Activated CD8-positive, alpha-beta memory T cell treated with anti-CD3 and anti-CD28 coated beads, Interleukin-2, amount 50 U/mL, for 24 hours (primary cell): ENCODE data around the gene REC114.
"Not testable (repeated sequence)": the region's sequence is repeated elsewhere in the genome, so short reads cannot be mapped to it uniquely, and the experiment has no call there.

Experiments used
- DNase-seq: peaks from one replicate; pipeline ENCODE4 v3.0.0-alpha.2; 2020; ENCODE audit errors: extremely low read depth

REC114 gene

GRCh38 chr15:73442968-73443367 lies at the start of gene REC114:
TSS of gene REC114 (plus strand) at chr15:73443164. CDS start at chr15:73443186, 22 bp downstream.
- DNase-seq: no peak

GRCh38 chr15:73393336-73393735 lies 49.6 kb upstream of the REC114 start:
- no peak for DNase-seq

GRCh38 chr15:73394782-73395181 lies 48.2 kb upstream of the REC114 start:
- DNase-seq: no peak

- DNase-seq: no peak
These were observed 47.3 kb upstream of the REC114 start for GRCh38 chr15:73395671-73396070.

GRCh38 chr15:73397461-73397860 lies 45.5 kb upstream of the REC114 start:
- DNase-seq: no peak

- no peak for DNase-seq
These were observed 44.1 kb upstream of the REC114 start for GRCh38 chr15:73398861-73399260.

GRCh38 chr15:73400222-73400621 lies 42.7 kb upstream of the REC114 start:
- DNase-seq: not testable (repeated sequence)

- DNase-seq: no peak
These were observed 39.8 kb upstream of the REC114 start for GRCh38 chr15:73403171-73403570.

GRCh38 chr15:73414876-73415275 lies 28.1 kb upstream of the REC114 start:
- DNase-seq: no peak

- DNase-seq: no peak
These were observed 18.5 kb upstream of the REC114 start for GRCh38 chr15:73424506-73424905.

- no peak for DNase-seq
These were observed 17.5 kb upstream of the REC114 start for GRCh38 chr15:73425510-73425909.

GRCh38 chr15:73426323-73426994 lies 16.5 kb upstream of the REC114 start:
- DNase-seq: no peak

- not testable (repeated sequence) for DNase-seq
These were observed 11.6 kb upstream of the REC114 start for GRCh38 chr15:73431329-73431728.

- no peak for DNase-seq
These were observed 9.1 kb upstream of the REC114 start for GRCh38 chr15:73433873-73434272.

- DNase-seq: no peak
These were observed 6.4 kb upstream of the REC114 start for GRCh38 chr15:73436613-73437012.

GRCh38 chr15:73437543-73438109 lies 5.3 kb upstream of the REC114 start:
- DNase-seq: no peak

- no peak for DNase-seq
These were observed 4.3 kb upstream of the REC114 start for GRCh38 chr15:73438651-73439050.

GRCh38 chr15:73440571-73440970 lies 2.4 kb upstream of the REC114 start:
- DNase-seq: no peak

GRCh38 chr15:73442421-73442820 lies 543 bp upstream of the REC114 start:
- no peak for DNase-seq

GRCh38 chr15:73447471-73447870 lies 4.5 kb downstream of the REC114 start:
- not testable (repeated sequence) for DNase-seq

- not testable (repeated sequence) for DNase-seq
These were observed 5.3 kb downstream of the REC114 start for GRCh38 chr15:73448158-73448758.

GRCh38 chr15:73449980-73450379 lies 7.0 kb downstream of the REC114 start:
- DNase-seq: not testable (repeated sequence)

- no peak for DNase-seq
These were observed 11.1 kb downstream of the REC114 start for GRCh38 chr15:73454096-73454495.
